Measurements from ENCODE around the gene ARID4A.

GRCh38 chr14:58327019-58327418 is 28.7 kb downstream of the ARID4A start:
- TF ChIP-seq CTCF (IDR thresholded peaks at IDR 0.05) (no peak), REST (IDR thresholded peaks at IDR 0.05) (no peak), BCL3 (IDR thresholded peaks at IDR 0.05) (no peak), EP300 (IDR thresholded peaks at IDR 0.05) (no peak), BHLHE40 (IDR thresholded peaks at IDR 0.05; ENCODE audit: low read depth, low read length) (no peak), HOXB13 (CRISPR knock-in tag; IDR thresholded peaks at IDR 0.05; ENCODE audit: low read depth) (no peak), POLR2A (IDR thresholded peaks at IDR 0.05; ENCODE audit: low read length) (no peak), CEBPB (IDR thresholded peaks at IDR 0.05) (no peak), EHF (CRISPR knock-in tag; IDR thresholded peaks at IDR 0.05) (no peak), HDAC2 (IDR thresholded peaks at IDR 0.05) (no peak)
